Mesodermal cell (in vitro differentiated cells): ENCODE results near the gene MORN1.
"Not testable (repeated sequence)": the region's sequence is repeated elsewhere in the genome, so short reads cannot be mapped to it uniquely, and the experiment has no call there.

Source experiments
- H3K27ac ChIP-seq: 2 replicates; pipeline ENCODE4 v1.7.0; 2013; ENCODE audit warnings: mild to moderate bottlenecking, low read depth, low read length, moderate library complexity; ENCODE audit not compliant: severe bottlenecking
- H3K36me3 ChIP-seq: 2 replicates; pipeline ENCODE4 v1.7.1; 2013; ENCODE audit warnings: mild to moderate bottlenecking, low read length, moderate library complexity; ENCODE audit not compliant: control insufficient read depth, insufficient read depth
- H3K4me1 ChIP-seq: one replicate; pipeline ENCODE4 v1.7.1; 2013; ENCODE audit warnings: mild to moderate bottlenecking, low read length; ENCODE audit not compliant: insufficient read depth, control insufficient read depth, poor library complexity, severe bottlenecking
- H3K4me3 ChIP-seq: 2 replicates; pipeline ENCODE4 v1.7.0; 2013; ENCODE audit warnings: low read length, control low read depth, mild to moderate bottlenecking; ENCODE audit not compliant: insufficient read depth, poor library complexity, severe bottlenecking; ENCODE audit errors: extremely low read depth
- H3K9me3 ChIP-seq: 2 replicates; pipeline ENCODE4 v1.7.1; 2013; ENCODE audit warnings: mild to moderate bottlenecking, low read length, moderate library complexity; ENCODE audit not compliant: control insufficient read depth
- WGBS, 2 experiments: methylation state at CpG; one replicate each; pipeline ENCODE4 v1.1.5; 2013; ENCODE audit warnings: missing lambda C conversion rate in 2 of 2; ENCODE audit not compliant: insufficient coverage in 2 of 2; 5-methylcytosine and 5-hydroxymethylcytosine counted together

Gene MORN1

GRCh38 chr1:2340918-2341254 is 50.5 kb downstream of the MORN1 start:
- no peaks in the 10 kb centered on the region for H3K4me1 ChIP-seq
- no peak overlapping the region for H3K27ac ChIP-seq
- no peak overlapping the region for H3K4me3 ChIP-seq
- no peaks in the 10 kb centered on the region for H3K36me3 ChIP-seq
- no peaks in the 10 kb centered on the region for H3K9me3 ChIP-seq
- 91 to 92% methylated on average over 13 to 14 of the region's 14 CpGs for WGBS, 2 experiments

GRCh38 chr1:2340086-2340917 is 51.1 kb downstream of the MORN1 start:
- no peaks in the 10 kb centered on the region for H3K36me3 ChIP-seq
- H3K4me3 ChIP-seq, result no peak overlapping the region
- no peaks in the 10 kb centered on the region for H3K4me1 ChIP-seq
- H3K9me3 ChIP-seq, result no peaks in the 10 kb centered on the region
- H3K27ac ChIP-seq, result no peak overlapping the region
- 84 to 85% methylated on average over 21 of the region's 24 CpGs for WGBS, 2 experiments

- H3K36me3 ChIP-seq, result no peaks in the 10 kb centered on the region
- no peaks in the 10 kb centered on the region for H3K9me3 ChIP-seq
- H3K27ac ChIP-seq, result no peak overlapping the region
- H3K4me1 ChIP-seq, result no peaks in the 10 kb centered on the region
- no peak overlapping the region for H3K4me3 ChIP-seq
- 92% methylated on average over 44 to 45 of the region's 45 CpGs for WGBS, 2 experiments
Measured at GRCh38 chr1:2339206-2340085, 51.9 kb downstream of the MORN1 start.

GRCh38 chr1:2337501-2337900 is 53.9 kb downstream of the MORN1 start:
- H3K9me3 ChIP-seq, result no peaks in the 10 kb centered on the region
- 69 to 89% methylated on average over 2 to 3 of the region's 10 CpGs for WGBS, 2 experiments
- H3K27ac ChIP-seq, result no peak overlapping the region
- H3K4me3 ChIP-seq, result no peak overlapping the region
- H3K36me3 ChIP-seq, result no peaks in the 10 kb centered on the region
- no peaks in the 10 kb centered on the region for H3K4me1 ChIP-seq

- no peaks in the 10 kb centered on the region for H3K36me3 ChIP-seq
- H3K4me3 ChIP-seq, result no peak overlapping the region
- H3K4me1 ChIP-seq, result no peaks in the 10 kb centered on the region
- no peak overlapping the region for H3K27ac ChIP-seq
- WGBS, 2 experiments, result 93 to 96% methylated on average over 18 to 23 of the region's 23 CpGs
- no peaks in the 10 kb centered on the region for H3K9me3 ChIP-seq
Measured at GRCh38 chr1:2337081-2337480, 54.3 kb downstream of the MORN1 start.

- 87 to 90% methylated on average over 10 to 11 of the region's 11 CpGs for WGBS, 2 experiments
- no peaks in the 10 kb centered on the region for H3K4me1 ChIP-seq
- H3K27ac ChIP-seq, result no peak overlapping the region
Measured at GRCh38 chr1:2336499-2336898, 54.9 kb downstream of the MORN1 start.

GRCh38 chr1:2335721-2336455 is 55.5 kb downstream of the MORN1 start:
- Histone ChIP-seq H3K27ac (no peak overlapping the region), H3K4me1 (no peaks in the 10 kb centered on the region), H3K36me3 (no peaks in the 10 kb centered on the region), H3K9me3 (no peaks in the 10 kb centered on the region), H3K4me3 (no peak overlapping the region)
- WGBS, 2 experiments, result 91 to 94% methylated on average over 35 to 36 of the region's 36 CpGs

More at GRCh38 chr1:2336499-2336898, 54.9 kb downstream of the MORN1 start:
- no peak overlapping the region for H3K4me3 ChIP-seq
- H3K36me3 ChIP-seq, result no peaks in the 10 kb centered on the region
- no peaks in the 10 kb centered on the region for H3K9me3 ChIP-seq

GRCh38 chr1:2334883-2335534 is 56.3 kb downstream of the MORN1 start:
- no peak overlapping the region for H3K4me3 ChIP-seq

GRCh38 chr1:2334366-2334765 is 57.0 kb downstream of the MORN1 start:
- no peaks in the 10 kb centered on the region for H3K9me3 ChIP-seq
- no peak overlapping the region for H3K4me3 ChIP-seq
- no peak overlapping the region for H3K27ac ChIP-seq
- no peaks in the 10 kb centered on the region for H3K36me3 ChIP-seq
- whole genome bisulfite sequencing, 2 experiments, result 92% methylated on average over 21 of the region's 21 CpGs
- no peaks in the 10 kb centered on the region for H3K4me1 ChIP-seq

More at GRCh38 chr1:2334883-2335534, 56.3 kb downstream of the MORN1 start:
- Histone ChIP-seq H3K4me1 (no peaks in the 10 kb centered on the region), H3K9me3 (no peaks in the 10 kb centered on the region), H3K27ac (no peak overlapping the region), H3K36me3 (no peaks in the 10 kb centered on the region)
- 86% methylated on average over 31 of the region's 33 CpGs for WGBS, 2 experiments

GRCh38 chr1:2331580-2331979 is 59.8 kb downstream of the MORN1 start:
- H3K4me1 ChIP-seq, H3K27ac ChIP-seq, H3K9me3 ChIP-seq, H3K36me3 ChIP-seq, H3K4me3 ChIP-seq: not testable (repeated sequence)
- WGBS, 2 experiments, result 94% methylated on average over 6 to 11 of the region's 33 CpGs
